Activated CD4-positive, alpha-beta memory T cell treated with anti-CD3 and anti-CD28 coated beads, Interleukin-2, amount 10 ng/mL, durations not matched to agents 7 days and 5 days (primary cell): ENCODE measurements around the gene TENM4. TPM values are rescaled to one million over a fixed set of nuclear protein-coding genes. Genes with fewer than 3 reads are reported as not detected.
A peak's percentile ranks its signal among the peaks of the same experiment; 100 is the strongest.

Source experiments
- CTCF ChIA-PET: fragments of 350-600 bp; sonication (Branson Sonifier 250); formaldehyde crosslinking; loops from one replicate; lab custom pipeline; 2021; ENCODE audit warnings: antibody characterized with exemption, inconsistent platforms; lab: Charles Lee
- POLR2A ChIA-PET: fragments of 350-600 bp; sonication (Branson Sonifier 250); formaldehyde crosslinking; loops from one replicate; lab custom pipeline; 2021; ENCODE audit warnings: antibody characterized with exemption; lab: Charles Lee
- DNase-seq: peaks from one replicate; pipeline ENCODE4 v3.0.0-alpha.2; 2020
- H3K27ac Mint-ChIP-seq: one replicate; pipeline ENCODE4 v1.8.0; 2021; ENCODE audit warnings: mild to moderate bottlenecking, mixed read lengths
- H3K27me3 Mint-ChIP-seq: one replicate; pipeline ENCODE4 v1.8.0; 2021; ENCODE audit warnings: mixed read lengths
- H3K36me3 Mint-ChIP-seq: one replicate; pipeline ENCODE4 v1.8.0; 2021; ENCODE audit warnings: low read depth, mixed read lengths
- H3K4me1 Mint-ChIP-seq: one replicate; pipeline ENCODE4 v1.8.0; 2021; ENCODE audit warnings: mixed read lengths
- H3K4me3 Mint-ChIP-seq: one replicate; pipeline ENCODE4 v1.8.0; 2021; ENCODE audit warnings: mild to moderate bottlenecking, mixed read lengths
- H3K9me3 Mint-ChIP-seq: one replicate; pipeline ENCODE4 v1.8.0; 2021; ENCODE audit warnings: mixed read lengths
- total RNA-seq, 2 experiments: library from RNA; stranded (reverse); gene quantifications; one replicate each; pipeline ENCODE4 v1.2.3, GENCODE V29; 2021

TENM4 gene
- total RNA-seq, 2 experiments from 2014 or later: not detected

DNA sequence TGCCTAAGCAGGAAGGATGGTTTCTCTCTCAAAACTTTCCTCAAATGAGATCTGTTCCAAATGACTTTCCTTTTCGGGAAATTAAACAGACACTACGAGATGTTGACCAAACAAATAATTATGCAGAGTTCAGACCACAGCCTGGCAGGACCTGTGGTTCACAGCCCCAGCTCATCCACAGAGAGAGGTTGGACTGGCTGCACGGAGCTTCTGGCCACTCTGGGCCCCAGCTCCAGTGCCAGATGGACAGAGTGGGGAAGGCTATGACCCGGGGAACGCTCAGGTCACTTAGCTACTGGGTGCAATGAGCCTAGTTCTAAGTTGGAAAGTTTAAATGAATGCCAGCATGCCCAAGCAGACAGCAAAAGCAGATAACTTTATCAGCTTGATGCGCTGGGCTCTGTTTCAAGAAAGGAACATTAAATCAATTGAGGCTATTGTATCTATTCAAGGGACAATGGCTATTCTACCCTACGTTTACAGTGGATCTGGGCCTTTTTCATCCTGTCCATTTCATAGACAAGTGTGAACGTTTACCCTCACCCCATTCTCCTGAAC is 710.5 kb downstream of the TENM4 start:
- Mint-ChIP-seq H3K4me3 (no peak overlapping the region), H3K27ac (no peak overlapping the region), H3K4me1 (no peaks in the 10 kb centered on the region), H3K27me3 (peaks cover 5% of the 10 kb centered on the region), H3K9me3 (no peaks in the 10 kb centered on the region), H3K36me3 (no peaks in the 10 kb centered on the region)
- CTCF ChIA-PET: interaction anchor here (0.8 kb wide), 1 partner anchor 85 kb away, joined by 3 read pairs; no protein-coding TSS in a partner anchor
- DNase-seq: no peak
- POLR2A ChIA-PET: no interaction called here

DNA sequence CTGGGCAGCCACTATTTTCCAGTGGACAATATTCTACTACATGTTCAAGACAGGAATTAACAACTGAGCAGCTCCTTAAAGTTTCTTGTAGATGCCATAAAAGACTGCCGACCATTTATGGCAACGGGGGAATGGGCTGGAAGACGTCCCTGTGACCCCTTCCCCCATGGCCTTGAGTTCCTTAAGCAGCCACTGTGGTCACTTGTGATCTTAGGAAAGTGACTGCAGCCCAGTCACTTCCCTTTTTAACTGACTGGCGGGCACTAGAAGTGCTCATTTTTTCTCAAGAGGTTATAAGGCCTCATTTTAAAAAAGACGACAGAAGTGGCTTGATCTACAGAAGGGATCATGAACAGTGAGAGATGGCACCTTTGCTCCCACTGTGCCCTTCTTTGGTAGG is 713.0 kb downstream of the TENM4 start:
- H3K4me3 Mint-ChIP-seq: no peak overlapping the region
- H3K27ac Mint-ChIP-seq: no peak overlapping the region
- H3K27me3 Mint-ChIP-seq: peaks cover 8% of the 10 kb centered on the region
- no peaks in the 10 kb centered on the region for H3K36me3 Mint-ChIP-seq
- ChIA-PET POLR2A (no interaction called here), CTCF (no interaction called here)
- no peak for DNase-seq
- H3K9me3 Mint-ChIP-seq: no peaks in the 10 kb centered on the region
- peaks cover 2% of the 10 kb centered on the region for H3K4me1 Mint-ChIP-seq

DNA sequence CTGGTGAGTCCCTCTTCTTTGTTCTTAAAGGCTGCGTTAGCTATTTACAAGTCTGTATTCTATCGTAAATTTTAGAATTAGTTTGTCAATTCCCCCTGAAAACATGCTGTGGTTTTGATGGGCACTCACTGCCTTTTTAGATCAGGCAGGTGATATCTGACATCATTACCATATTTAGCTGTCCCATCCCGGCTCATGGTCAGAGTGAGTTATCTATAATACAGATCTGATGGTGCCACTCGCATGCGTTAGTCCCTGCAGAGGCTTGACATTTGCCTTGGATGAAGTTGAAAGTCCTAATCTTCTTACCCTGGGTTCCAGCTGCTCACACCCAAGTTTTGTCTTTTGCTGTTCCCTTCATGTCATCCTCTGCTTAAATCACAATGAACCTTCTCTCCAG is 715.6 kb downstream of the TENM4 start:
- POLR2A ChIA-PET: no interaction called here
- CTCF ChIA-PET: no interaction called here
- Mint-ChIP-seq H3K4me1 (peaks cover 4% of the 10 kb centered on the region), H3K27me3 (peaks cover 8% of the 10 kb centered on the region), H3K27ac (no peak overlapping the region), H3K9me3 (no peaks in the 10 kb centered on the region), H3K36me3 (no peaks in the 10 kb centered on the region), H3K4me3 (no peak overlapping the region)
- DNase-seq: no peak

DNA sequence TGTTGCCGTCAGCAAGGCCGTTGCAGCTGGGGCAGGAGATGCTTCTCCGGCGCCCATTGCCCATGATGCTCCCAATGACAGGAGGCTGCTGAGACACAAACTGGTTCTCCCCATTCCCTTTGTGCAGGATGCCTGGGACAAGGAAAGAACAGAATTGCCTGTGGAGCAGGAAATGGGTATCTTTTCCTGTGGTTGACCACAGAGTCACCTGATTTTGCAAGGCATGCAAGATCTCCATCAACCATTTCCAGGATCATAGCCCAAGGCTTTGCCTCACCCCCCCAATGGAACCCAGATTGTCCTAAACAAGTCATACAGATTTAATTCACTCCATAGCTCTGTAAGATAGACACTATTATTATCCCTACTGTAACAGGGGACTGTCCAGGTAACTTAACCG is 718.0 kb downstream of the TENM4 start:
- no peak overlapping the region for H3K4me3 Mint-ChIP-seq
- DNase-seq: no peak
- ChIA-PET CTCF (no interaction called here), POLR2A (no interaction called here)
- H3K27ac Mint-ChIP-seq: no peak overlapping the region
- H3K27me3 Mint-ChIP-seq: peaks cover 5% of the 10 kb centered on the region
- H3K4me1 Mint-ChIP-seq: peaks cover 4% of the 10 kb centered on the region
- H3K9me3 Mint-ChIP-seq: no peaks in the 10 kb centered on the region
- H3K36me3 Mint-ChIP-seq: no peaks in the 10 kb centered on the region

DNA sequence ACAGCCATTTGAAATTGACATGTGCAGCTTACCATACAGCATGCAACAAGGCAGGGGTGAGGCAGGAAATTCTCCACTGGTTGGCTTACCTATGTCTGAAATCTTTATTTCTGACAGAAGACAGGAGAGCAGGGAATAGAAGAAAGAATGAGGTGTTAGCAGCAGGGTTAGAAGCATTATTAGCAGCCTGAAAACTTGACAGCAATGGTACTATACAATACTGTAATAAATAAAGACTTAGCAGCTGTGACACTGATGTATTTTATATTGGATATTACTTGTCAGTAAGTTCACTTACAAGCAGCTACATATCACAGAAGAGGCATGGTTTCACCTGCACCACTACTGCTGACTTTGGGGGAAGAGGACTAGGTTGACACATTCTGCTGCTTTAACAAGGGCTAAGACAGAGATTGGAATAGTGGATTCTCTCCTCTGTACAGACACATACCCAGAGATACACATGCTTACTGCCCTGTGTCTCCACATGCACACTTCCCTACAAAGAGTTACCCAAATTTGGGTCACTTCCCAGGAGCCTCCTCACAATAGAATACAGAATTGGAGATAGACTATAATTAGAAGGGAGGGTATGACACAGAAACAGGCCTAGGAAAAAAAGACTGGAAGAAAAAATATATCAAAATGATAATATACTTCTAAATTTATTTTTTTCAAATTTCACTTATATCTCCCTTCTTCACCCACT is 720.4 kb downstream of the TENM4 start:
- no peak for DNase-seq
- no peak overlapping the region for H3K27ac Mint-ChIP-seq
- H3K4me1 Mint-ChIP-seq: peaks cover 4% of the 10 kb centered on the region
- peaks cover 6% of the 10 kb centered on the region for H3K27me3 Mint-ChIP-seq
- H3K9me3 Mint-ChIP-seq: no peaks in the 10 kb centered on the region
- ChIA-PET POLR2A (no interaction called here), CTCF (no interaction called here)
- no peak overlapping the region for H3K4me3 Mint-ChIP-seq
- no peaks in the 10 kb centered on the region for H3K36me3 Mint-ChIP-seq

DNA sequence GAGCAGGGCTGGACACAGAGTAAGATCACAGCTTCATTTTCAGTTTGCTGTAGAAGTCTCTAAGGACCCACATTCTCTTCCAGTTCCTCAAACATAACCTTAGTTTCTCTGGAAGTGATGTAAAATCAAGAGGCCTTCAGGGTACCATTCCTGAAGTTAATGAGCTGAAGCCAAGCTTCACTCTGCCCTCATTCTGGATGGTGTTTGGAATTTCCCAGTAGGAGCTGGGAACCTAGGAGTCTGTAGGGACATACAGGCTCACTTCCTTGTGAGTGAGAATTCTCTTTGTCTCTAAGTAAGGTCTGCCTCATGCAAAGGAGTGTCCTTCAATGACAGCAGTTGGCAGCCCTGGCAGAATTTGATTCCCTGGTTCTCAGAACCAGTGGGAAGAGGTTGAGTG is 723.8 kb downstream of the TENM4 start:
- no peak overlapping the region for H3K27ac Mint-ChIP-seq

DNA sequence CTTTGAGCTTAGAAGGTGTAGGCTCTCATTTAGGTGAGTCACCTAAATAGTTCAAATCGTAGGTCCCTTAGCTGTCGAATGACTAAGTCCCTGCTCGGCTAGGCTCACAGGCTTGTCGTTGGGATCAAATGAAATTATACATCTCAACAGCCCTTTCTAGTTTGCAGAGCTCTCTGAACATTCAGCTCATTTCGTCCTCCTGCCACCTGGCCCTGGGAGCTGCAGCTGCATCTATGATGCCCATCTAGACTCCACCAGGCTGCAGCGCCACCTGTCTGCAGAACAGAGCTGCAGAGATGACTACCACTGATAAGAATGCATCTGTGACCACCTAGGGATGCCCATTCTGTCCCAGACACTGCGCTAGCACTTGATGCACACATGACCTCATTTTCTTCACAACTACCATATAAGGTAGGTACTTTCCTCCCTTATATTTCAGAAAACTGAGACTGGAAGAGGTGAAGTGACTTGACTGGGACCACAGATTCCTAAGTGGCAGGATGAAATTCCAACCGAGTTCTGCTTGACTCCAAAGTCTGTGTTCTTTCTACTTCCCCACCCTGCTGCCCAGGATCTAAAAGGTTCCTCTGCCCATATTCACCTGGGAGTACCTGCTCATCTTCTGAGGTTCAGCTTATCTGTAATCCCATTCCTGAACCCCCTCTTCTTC is 725.1 kb downstream of the TENM4 start:
- Mint-ChIP-seq H3K4me1 (no peaks in the 10 kb centered on the region), H3K27me3 (peaks cover 6% of the 10 kb centered on the region), H3K36me3 (no peaks in the 10 kb centered on the region), H3K4me3 (no peak overlapping the region), H3K27ac (no peak overlapping the region), H3K9me3 (no peaks in the 10 kb centered on the region)
- DNase-seq: peak; percentile 43
- ChIA-PET CTCF (interaction anchor here (0.6 to 6.6 kb wide), 5 partner anchors 12 to 242 kb away, joined by 3 to 69 read pairs (median 3); no protein-coding TSS in a partner anchor), POLR2A (interaction anchor here (1.3 kb wide), 1 partner anchor 70 kb away, joined by 3 read pairs; no protein-coding TSS in a partner anchor)

More for the DNA sequence above, 723.8 kb downstream of the TENM4 start:
- no peak for DNase-seq
- Mint-ChIP-seq H3K36me3 (no peaks in the 10 kb centered on the region), H3K27me3 (peaks cover 6% of the 10 kb centered on the region), H3K4me3 (no peak overlapping the region), H3K4me1 (no peaks in the 10 kb centered on the region), H3K9me3 (no peaks in the 10 kb centered on the region)
- CTCF ChIA-PET: interaction anchor here (6.6 kb wide), 1 partner anchor 72 kb away, joined by 69 read pairs; no protein-coding TSS in a partner anchor
- POLR2A ChIA-PET: no interaction called here

DNA sequence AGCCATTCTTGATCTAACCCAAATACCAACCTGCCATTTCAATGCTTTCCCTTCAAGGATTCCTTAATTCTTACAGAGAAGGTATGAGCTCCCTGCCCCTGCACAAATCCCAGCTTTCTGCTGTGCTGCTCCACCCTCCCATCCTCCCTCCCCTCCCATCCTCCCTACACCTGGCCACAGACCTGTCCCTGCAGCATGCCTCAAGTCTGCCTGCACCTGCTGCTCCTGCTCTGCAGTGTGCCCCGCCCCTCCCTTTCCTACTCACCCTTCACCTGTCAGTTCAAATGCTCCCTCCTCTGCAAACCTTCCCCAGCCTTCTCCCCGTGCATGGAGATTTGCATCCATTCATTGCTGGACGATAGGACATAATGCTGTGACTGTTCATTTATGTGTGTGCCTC is 726.3 kb downstream of the TENM4 start:
- Mint-ChIP-seq H3K36me3 (no peaks in the 10 kb centered on the region), H3K9me3 (no peaks in the 10 kb centered on the region), H3K4me1 (no peaks in the 10 kb centered on the region), H3K27ac (no peak overlapping the region), H3K4me3 (no peak overlapping the region), H3K27me3 (peaks cover 10% of the 10 kb centered on the region)
- ChIA-PET CTCF (interaction anchor here (6.6 kb wide), 1 partner anchor 69 kb away, joined by 69 read pairs; no protein-coding TSS in a partner anchor), POLR2A (interaction anchor here (1.3 kb wide), 1 partner anchor 69 kb away, joined by 3 read pairs; no protein-coding TSS in a partner anchor)
- no peak for DNase-seq

DNA sequence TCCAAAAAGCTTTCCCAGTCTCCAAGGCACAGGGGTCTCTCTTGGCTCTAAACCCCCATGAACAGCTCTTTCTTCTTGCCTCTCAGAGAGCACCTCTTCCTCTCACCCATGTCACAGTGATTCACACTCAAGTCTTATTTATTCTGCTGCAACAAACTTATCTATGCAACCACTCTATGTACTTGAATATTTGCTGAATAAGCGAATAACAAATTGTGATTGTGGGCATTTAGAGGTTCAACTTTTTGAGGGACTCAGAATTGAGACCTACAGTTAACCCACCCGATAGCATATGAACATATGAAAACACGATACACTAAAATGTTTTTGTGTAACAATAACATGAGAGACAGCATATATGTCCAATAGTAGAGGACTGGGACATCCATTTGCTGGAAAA is 729.1 kb downstream of the TENM4 start:
- Mint-ChIP-seq H3K27me3 (peaks cover 6% of the 10 kb centered on the region), H3K4me1 (no peaks in the 10 kb centered on the region), H3K36me3 (no peaks in the 10 kb centered on the region), H3K27ac (no peak overlapping the region), H3K4me3 (no peak overlapping the region), H3K9me3 (no peaks in the 10 kb centered on the region)
- POLR2A ChIA-PET: no interaction called here
- no peak for DNase-seq
- CTCF ChIA-PET: no interaction called here

DNA sequence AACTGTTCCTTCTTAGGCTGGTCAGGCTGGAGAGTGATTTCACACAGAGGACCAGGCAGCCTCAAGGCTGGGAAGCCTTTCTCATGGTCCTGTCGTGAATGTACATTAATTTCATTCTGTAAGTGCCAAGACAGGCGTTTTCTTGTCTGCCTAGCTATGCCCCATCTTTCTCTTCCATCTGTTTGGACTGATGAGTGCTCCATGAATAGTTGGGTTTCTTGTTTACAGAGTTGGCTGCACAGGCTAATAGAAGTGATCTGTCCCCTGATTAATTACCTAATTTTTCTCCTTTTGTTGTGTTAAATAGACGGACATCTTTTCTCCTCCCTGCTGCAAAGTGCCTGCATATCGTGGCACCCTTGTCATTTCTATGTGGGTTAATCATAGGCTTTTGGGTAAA is 730.4 kb downstream of the TENM4 start:
- Mint-ChIP-seq H3K27me3 (peaks cover 6% of the 10 kb centered on the region), H3K4me3 (no peak overlapping the region), H3K9me3 (no peaks in the 10 kb centered on the region), H3K36me3 (no peaks in the 10 kb centered on the region), H3K4me1 (no peaks in the 10 kb centered on the region), H3K27ac (no peak overlapping the region)
- ChIA-PET CTCF (no interaction called here), POLR2A (no interaction called here)
- no peak for DNase-seq

DNA sequence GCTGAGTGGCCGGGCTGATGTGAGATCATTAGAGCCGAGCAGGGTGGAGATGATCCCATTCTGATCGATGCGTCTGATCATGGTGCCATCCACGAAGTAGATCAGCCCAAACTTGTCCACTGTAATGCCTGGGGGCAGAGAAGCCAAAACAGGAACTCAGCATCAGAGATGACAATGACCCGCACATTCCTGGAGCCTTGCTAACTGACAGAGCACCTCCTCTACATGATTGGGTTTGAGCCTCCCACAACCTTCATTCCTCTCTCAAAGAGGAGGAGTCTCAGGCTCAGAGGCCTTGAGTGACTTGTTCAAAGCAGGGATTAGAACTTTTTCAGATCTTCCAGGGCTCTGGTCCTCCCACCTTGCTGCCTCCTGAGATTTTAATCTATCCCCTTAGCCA is 732.4 kb downstream of the TENM4 start:
- H3K36me3 Mint-ChIP-seq: no peaks in the 10 kb centered on the region

DNA sequence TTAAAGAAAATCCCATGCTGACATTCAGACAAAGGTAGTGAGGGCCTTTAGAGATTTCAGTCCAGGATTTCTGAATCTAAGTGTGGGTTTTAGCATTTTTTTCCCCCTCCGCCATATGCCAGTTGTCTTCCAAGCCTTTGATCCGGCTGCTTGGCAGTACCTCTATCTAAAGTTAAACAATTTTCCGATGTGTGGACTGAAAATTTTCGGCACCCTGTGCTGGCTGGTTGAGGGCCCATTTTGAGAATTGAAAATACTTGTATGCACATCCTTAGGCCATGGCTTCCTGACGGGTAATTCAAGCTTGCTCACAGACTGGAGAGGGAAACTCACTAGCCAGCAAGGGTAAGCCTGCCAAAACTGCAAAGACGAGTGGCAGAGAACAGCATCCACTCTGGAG is 734.3 kb downstream of the TENM4 start:
- no peak for DNase-seq
- Mint-ChIP-seq H3K27me3 (peaks cover 4% of the 10 kb centered on the region), H3K4me3 (no peak overlapping the region), H3K27ac (no peak overlapping the region), H3K36me3 (no peaks in the 10 kb centered on the region), H3K4me1 (no peaks in the 10 kb centered on the region), H3K9me3 (no peaks in the 10 kb centered on the region)
- ChIA-PET POLR2A (no interaction called here), CTCF (no interaction called here)

More for the DNA sequence above, 732.4 kb downstream of the TENM4 start:
- no peak for DNase-seq
- no peaks in the 10 kb centered on the region for H3K4me1 Mint-ChIP-seq
- POLR2A ChIA-PET: no interaction called here
- peaks cover 4% of the 10 kb centered on the region for H3K27me3 Mint-ChIP-seq
- no peak overlapping the region for H3K27ac Mint-ChIP-seq
- no peaks in the 10 kb centered on the region for H3K9me3 Mint-ChIP-seq
- CTCF ChIA-PET: interaction anchor here (1.3 kb wide), 1 partner anchor 63 kb away, joined by 3 read pairs; no protein-coding TSS in a partner anchor
- H3K4me3 Mint-ChIP-seq: no peak overlapping the region

DNA sequence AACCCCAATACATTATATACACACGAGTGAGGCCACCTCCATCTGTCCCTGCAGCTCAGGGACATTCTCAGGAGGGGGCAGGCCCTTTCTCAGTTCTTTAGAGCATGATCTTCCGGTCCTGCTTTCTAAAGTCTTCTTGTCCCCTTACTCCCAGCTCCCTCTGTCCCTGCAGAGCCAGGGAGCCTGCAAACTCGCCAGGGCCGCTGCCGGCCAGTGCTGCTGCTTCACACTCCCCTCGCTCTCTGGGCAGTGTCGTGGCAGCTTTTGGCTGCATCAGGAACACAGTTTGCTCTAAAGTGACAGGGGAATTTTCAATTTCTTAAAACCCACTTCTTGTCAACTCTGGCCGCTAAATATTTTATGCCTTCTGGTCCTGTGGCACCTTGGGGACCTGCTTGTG is 736.0 kb downstream of the TENM4 start:
- no peak overlapping the region for H3K27ac Mint-ChIP-seq
- DNase-seq: no peak
- no peaks in the 10 kb centered on the region for H3K9me3 Mint-ChIP-seq
- ChIA-PET POLR2A (no interaction called here), CTCF (interaction anchor here (1.7 kb wide), 1 partner anchor 11 kb away, joined by 6 read pairs; no protein-coding TSS in a partner anchor)
- H3K4me1 Mint-ChIP-seq: no peaks in the 10 kb centered on the region
- peaks cover 5% of the 10 kb centered on the region for H3K27me3 Mint-ChIP-seq
- H3K4me3 Mint-ChIP-seq: no peak overlapping the region
- H3K36me3 Mint-ChIP-seq: no peaks in the 10 kb centered on the region
